IPS-NIHi11 (cell line): ENCODE data around the gene RNF39.
A peak's percentile ranks its signal among the peaks of the same experiment; 100 is the strongest.
"Not testable (repeated sequence)": the region's sequence is repeated elsewhere in the genome, so short reads cannot be mapped to it uniquely, and the experiment has no call there.

ENCODE experiments used
- DNase-seq: peaks from one replicate; pipeline ENCODE4 v3.0.0; 2012; ENCODE audit warnings: mixed read lengths, low spot score

Gene RNF39

DNA sequence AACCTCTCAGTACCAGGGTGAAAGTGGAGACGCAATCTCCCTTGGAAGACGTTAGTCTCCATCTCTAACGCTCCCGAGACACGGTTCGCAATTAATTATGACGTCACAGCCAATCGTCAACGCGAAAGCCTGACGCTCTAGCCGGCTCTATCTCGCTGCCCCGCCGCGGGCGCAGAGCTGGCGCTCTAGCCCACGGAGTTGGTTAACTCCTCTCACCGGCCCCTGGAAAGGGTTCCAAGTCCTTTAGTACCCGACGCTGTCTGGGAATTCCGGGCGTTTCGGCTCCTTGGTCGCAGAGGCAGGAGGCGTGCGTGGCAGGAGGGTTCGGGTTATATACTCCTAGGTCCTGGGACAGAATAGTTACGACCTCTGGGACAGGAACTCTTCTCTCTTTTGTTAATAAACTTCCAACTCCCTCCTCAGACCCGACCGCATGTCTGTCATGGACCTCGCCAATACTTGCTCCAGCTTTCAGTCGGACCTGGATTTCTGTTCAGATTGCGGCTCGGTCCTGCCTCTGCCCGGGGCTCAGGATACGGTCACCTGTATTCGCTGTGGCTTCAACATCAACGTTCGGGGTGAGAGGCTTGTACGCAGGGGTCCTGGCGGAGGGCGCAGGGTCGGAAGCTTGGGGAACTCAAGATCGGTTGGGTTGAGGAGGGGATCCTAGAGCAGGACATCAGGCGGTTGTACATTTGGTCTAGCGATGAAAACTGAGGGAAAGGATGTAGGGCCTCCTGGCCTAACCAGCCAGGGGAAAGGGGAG lies 14.3 kb downstream of the RNF39 start, which contains the start of gene POLR1H:
Gene POLR1H (plus strand): TSS at position 174 of the 766 bp plus-strand sequence. CDS start 260 bp downstream, at position 434.
- DNase-seq: peak; percentile 94

DNA sequence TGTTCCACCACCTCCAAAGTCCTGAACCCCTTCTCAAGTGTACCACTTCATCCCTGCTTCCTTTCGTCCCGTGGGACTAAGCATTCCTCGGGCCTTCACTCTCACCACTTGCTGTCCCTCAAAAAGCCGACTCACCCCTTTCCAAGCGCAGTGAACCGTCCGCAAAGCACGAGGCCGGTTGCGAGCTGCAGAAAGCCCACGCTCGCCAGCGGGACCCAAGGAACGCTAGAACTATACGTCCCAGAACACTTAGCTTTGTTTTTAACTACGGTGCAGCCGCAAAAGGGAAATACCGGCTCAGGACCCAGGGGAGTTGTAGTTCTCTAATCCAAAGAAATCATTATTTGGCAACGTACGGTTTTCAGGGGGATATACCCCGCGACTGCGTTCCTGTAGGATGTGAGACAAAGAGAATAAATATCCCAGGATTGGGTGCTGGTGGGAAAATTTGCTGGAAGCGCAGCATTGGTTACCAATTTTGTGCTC lies 14.9 kb downstream of the RNF39 start:
- peak; percentile 13 for DNase-seq

DNA sequence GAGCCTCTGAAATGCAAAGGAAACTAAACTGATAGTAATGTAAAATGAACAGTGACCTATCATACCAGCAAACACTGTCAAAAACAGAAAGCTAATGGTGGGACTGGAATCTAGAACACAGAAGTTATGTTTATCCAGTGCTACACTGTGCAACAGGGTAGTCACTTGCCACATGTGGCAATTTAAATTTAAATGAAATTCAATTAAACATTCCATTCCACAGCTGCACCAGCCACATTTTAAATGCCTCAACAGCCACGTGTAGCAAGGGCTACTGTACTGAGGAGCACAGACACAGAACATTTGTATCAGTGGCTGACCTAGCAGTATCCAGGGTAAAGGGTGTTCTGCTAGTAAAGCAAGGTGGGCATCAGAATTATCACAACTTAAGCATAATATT lies 20.1 kb downstream of the RNF39 start:
- DNase-seq: no peak

GRCh38 chr6:30053682-30054081 lies 21.9 kb downstream of the RNF39 start:
- no peak for DNase-seq

DNA sequence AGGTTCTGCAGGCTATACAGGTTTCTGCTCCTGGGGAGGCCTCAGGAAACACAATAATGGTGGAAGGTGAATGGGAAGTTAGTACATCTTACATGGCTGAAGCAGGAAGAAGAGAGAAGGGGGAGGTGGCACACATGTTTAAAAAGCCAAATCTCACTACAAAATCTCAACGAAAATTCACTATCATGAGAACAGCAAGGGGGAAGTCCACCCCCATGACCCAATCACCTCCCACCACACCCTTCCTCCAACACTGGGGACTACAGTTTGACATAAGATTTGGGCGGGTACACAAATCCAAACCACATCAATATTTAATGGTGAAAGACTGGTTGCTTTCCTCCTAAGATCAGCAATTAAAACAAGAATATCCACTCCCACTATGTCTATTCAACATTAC lies 28.3 kb downstream of the RNF39 start:
- no peak for DNase-seq

- no peak for DNase-seq
These were observed 30.9 kb downstream of the RNF39 start for GRCh38 chr6:30044630-30045029.

GRCh38 chr6:30043744-30044143 lies 31.8 kb downstream of the RNF39 start:
- no peak for DNase-seq

DNA sequence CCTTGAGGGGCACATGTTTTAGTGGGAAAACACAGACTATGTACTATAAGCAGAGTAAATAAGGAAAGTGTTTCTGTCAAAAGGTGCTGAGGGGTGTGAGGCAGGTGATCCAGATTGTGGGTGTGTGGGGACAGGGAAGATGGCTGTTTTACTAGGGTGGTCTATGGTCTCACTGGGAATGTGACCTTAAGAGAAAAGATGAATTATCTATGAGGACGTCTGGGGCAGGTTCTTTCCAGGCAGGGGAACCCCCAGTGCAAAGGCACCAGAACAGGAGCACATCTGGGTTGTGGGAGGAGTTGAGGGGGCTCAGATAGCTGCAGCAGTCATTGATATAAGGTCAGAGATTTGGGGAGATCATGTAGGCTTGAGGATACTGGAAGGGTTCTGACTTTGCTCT lies 32.7 kb downstream of the RNF39 start:
- no peak for DNase-seq

DNA sequence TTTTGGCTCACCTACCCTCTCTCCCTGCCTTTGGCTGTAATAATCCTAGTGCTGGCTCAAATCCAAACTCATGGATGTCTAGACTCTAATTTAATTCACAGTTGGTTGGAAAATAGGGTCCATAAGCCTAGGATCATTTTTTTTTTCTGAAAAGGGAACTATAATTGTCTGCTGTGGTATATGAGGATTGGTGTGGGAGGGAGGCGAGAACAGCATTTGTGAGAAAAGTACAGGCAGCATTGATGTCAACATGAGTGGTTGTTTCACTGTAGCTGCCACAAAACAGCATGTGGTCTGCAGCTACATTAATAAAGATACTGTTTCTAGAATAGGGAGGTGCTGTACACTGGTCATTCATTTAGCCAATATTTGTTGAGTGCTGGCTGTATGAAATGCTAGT lies 33.1 kb downstream of the RNF39 start:
- DNase-seq: no peak

DNA sequence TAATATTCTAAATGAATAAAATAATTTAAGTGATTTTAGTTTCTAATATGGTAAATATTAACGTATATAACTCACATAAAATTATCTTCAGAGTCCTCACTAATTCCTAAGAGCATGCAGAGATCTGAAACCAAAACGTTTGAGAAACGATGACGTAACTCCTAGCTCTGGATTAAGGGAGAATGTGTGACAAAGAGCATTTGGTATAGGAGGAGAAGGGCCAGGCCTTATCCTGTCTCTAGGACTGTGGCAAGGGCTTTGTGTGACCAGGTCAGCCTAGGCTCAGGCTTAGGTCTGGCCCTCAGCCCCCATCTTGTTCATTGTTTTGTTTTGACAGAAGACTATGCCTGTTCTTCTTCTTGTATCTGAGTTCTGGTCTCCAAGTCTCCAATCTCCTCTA lies 33.7 kb downstream of the RNF39 start:
- DNase-seq: no peak

- no peak for DNase-seq
These were observed 34.3 kb downstream of the RNF39 start for GRCh38 chr6:30041221-30041620.

DNA sequence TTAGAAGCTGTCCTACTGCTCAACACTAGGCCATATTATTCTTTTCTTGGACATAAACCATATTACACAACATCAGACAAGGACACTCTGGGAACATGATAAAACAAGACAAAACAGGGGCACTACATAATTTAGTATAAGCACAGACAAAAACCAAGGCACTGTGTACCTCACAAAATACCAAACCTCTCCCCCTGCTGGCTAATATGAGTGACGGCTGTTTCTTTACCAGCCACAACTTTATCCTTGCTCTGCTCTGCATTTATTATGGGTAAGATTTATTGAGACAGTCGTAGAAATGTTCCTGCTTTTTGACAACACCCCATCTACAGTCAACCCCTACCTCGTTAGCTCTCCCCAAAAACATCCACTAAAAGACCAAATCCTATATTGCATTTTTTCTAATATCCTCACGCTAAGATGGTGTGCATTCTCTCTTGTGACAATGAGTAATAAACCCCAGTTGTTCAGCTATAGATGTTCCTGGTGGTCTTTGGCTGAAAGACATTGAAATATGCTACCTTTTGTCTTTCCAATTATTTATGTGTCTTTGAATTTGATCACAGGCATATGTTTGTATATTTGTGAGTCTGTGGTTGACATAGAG lies 38.3 kb downstream of the RNF39 start:
- peak; percentile 28 for DNase-seq

DNA sequence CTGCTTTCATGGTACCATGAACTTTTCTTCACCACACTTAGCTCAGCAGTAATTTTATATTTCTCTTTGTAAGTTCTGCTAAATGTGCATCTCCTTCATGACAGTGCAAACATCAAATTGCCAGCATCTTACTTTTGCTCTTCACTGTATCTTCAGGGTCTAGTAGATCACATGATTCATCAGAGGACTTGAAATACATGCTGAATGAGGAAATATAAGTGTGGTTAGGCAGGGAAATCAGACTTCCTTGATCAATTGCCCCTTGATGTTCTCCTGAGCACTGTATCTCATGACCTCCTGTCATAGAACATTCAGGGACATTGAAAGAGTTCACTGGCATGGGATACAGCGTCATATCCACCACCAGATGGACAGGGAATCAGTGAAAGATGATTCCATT lies 39.8 kb downstream of the RNF39 start:
- no peak for DNase-seq

DNA sequence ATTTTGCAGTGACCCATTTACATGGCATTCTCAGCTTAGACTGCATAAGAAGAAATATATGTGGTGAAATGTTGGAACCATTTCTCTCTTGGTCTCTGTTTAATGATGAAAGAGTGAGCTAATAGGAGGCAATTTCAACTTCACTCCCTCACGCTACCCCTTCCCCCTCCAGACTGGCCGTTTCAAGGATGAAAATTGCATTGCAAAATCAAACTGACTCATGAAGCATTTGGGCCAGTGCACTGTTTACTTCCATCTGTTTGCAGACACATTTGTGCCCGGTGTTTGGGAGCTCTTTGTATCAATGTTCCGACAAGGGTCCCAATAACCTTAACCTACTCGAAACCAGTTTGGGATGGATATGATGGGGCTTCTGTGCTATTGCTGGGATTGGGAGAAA lies 42.1 kb downstream of the RNF39 start:
- not testable (repeated sequence) for DNase-seq

GRCh38 chr6:30031381-30031780 lies 44.2 kb downstream of the RNF39 start:
- DNase-seq: no peak

- DNase-seq: no peak
These were observed 46.0 kb downstream of the RNF39 start for GRCh38 chr6:30029588-30029987.

- no peak for DNase-seq
These were observed 50.4 kb downstream of the RNF39 start for GRCh38 chr6:30025186-30025585.

DNA sequence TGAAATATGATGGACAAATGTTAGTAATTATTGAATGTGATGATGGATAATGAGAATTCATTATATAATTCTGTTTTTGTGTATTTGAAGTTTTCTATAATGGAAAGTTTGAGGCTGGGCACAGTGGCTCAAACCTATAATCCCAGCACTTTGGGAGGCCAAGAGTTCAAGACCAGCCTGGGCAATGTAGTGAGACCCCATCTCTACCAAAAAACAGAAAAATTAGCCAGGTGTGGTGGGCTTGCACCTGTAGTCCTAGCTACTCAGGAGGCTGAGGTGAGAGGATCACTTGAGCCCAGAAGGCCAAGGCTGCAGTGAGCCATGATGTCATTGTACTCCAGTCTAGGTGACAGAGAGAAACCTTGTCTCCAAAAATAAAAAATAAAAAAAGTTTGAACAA lies 52.9 kb downstream of the RNF39 start:
- DNase-seq: not testable (repeated sequence)

DNA sequence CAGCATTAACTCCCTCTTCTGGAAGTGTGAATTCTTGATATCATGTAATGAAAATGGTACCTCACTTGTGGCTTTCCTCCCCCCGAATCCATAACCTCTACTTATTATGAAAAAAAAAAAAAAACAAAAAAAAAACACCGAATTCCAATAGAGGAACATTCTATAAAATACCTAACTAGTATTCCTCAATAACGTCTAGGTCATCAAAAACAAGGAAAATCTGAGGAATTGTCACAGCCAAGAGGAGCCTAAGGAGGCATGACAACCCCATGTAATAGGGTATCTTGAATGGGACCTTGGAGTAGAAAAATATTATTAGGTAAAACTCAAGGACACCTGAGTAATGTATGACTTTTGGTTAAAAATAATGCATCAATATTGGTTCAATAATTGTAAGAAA lies 53.4 kb downstream of the RNF39 start:
- no peak for DNase-seq

- no peak for DNase-seq
These were observed 54.9 kb downstream of the RNF39 start for GRCh38 chr6:30020626-30021025.
